Neural progenitor cell (in vitro differentiated cells): Measurements from ENCODE around the gene SUMF1. TPM values are rescaled to one million over a fixed set of nuclear protein-coding genes. Genes with fewer than 3 reads are reported as not detected.

Source experiments
- DNase-seq: peaks from one replicate; pipeline ENCODE4 v3.0.0-alpha.2; 2016; ENCODE audit warnings: low spot score
- H2AFZ ChIP-seq: fragments of 200-600 bp; sonication (generic); replicated peaks from 2 replicates; pipeline ENCODE4 v1.6.1; 2016; ENCODE audit warnings: antibody characterized with exemption
- H3F3A ChIP-seq: fragments of 200-600 bp; sonication (generic); 2 replicates; pipeline ENCODE4 v1.6.1; 2016; ENCODE audit warnings: antibody characterized with exemption, low read depth
- H3K27ac ChIP-seq: fragments of 200-600 bp; sonication (generic); 2 replicates; pipeline ENCODE4 v1.5.1; 2016; ENCODE audit warnings: mild to moderate bottlenecking
- H3K27me3 ChIP-seq: fragments of 200-600 bp; sonication (generic); 2 replicates; pipeline ENCODE4 v1.6.1; 2016; ENCODE audit warnings: mild to moderate bottlenecking, moderate library complexity
- H3K36me3 ChIP-seq: fragments of 200-600 bp; sonication (generic); 2 replicates; pipeline ENCODE4 v1.5.1; 2016
- H3K4me1 ChIP-seq: fragments of 200-600 bp; sonication (generic); 2 replicates; pipeline ENCODE4 v1.6.1; 2016; ENCODE audit warnings: mixed run types
- H3K4me2 ChIP-seq: fragments of 200-600 bp; sonication (generic); 2 replicates; pipeline ENCODE4 v1.6.1; 2016
- H3K4me3 ChIP-seq: fragments of 200-600 bp; sonication (generic); 2 replicates; pipeline ENCODE4 v1.5.1; 2016
- H3K79me2 ChIP-seq: fragments of 200-600 bp; sonication (generic); 2 replicates; pipeline ENCODE4 v1.6.1; 2016; ENCODE audit warnings: low read depth
- H3K9ac ChIP-seq: fragments of 200-600 bp; sonication (generic); 2 replicates; pipeline ENCODE4 v1.6.1; 2016
- H3K9me3 ChIP-seq: fragments of 200-600 bp; sonication (generic); 2 replicates; pipeline ENCODE4 v1.5.1; 2016; ENCODE audit warnings: low read depth
- H4K20me1 ChIP-seq: fragments of 200-600 bp; sonication (generic); 2 replicates; pipeline ENCODE4 v1.6.1; 2016; ENCODE audit warnings: low read depth
- H3K27ac Mint-ChIP-seq: 3 replicates; pipeline ENCODE4 v1.8.0; 2021; ENCODE audit warnings: mixed read lengths
- H3K27me3 Mint-ChIP-seq: 2 replicates; pipeline ENCODE4 v1.8.0; 2022; ENCODE audit warnings: low read depth, mild to moderate bottlenecking, inconsistent platforms, moderate library complexity, mixed read lengths; ENCODE audit not compliant: insufficient read depth
- H3K36me3 Mint-ChIP-seq: 3 replicates; pipeline ENCODE4 v1.8.0; 2021; ENCODE audit warnings: mixed read lengths
- H3K4me1 Mint-ChIP-seq: 3 replicates; pipeline ENCODE4 v1.8.0; 2021; ENCODE audit warnings: mixed read lengths
- H3K4me3 Mint-ChIP-seq: 3 replicates; pipeline ENCODE4 v1.8.0; 2021; ENCODE audit warnings: mild to moderate bottlenecking, moderate library complexity, mixed read lengths
- H3K9me3 Mint-ChIP-seq: 3 replicates; pipeline ENCODE4 v1.8.0; 2020; ENCODE audit warnings: mixed read lengths
- EZH2 ChIP-seq: fragments of 200-600 bp; sonication (generic); IDR thresholded peaks from 2 replicates; pipeline ENCODE4 v1.6.1; 2017; ENCODE audit warnings: antibody characterized with exemption, mild to moderate bottlenecking, moderate library complexity
- EZH2phosphoT487 ChIP-seq: fragments of 200-600 bp; sonication (generic); IDR thresholded peaks from 2 replicates; pipeline ENCODE4 v1.6.1; 2017; ENCODE audit warnings: antibody characterized with exemption
- total RNA-seq: library from RNA; depleted of rRNA; stranded (reverse); fragments of >200 nt; gene quantifications from 2 replicates; pipeline ENCODE4 v1.2.3, GENCODE V29; 2015; ENCODE audit warnings: low replicate concordance
- TF ChIP-seq, protein P1 (sequence below): fragments of 200-600 bp; sonication (generic); IDR thresholded peaks from 2 replicates; pipeline ENCODE4 v1.5.1; 2017; ENCODE audit warnings: antibody characterized with exemption, mild to moderate bottlenecking

Gene SUMF1
- total RNA-seq: 10.6 and 15.8 TPM in 2 replicates

DNA sequence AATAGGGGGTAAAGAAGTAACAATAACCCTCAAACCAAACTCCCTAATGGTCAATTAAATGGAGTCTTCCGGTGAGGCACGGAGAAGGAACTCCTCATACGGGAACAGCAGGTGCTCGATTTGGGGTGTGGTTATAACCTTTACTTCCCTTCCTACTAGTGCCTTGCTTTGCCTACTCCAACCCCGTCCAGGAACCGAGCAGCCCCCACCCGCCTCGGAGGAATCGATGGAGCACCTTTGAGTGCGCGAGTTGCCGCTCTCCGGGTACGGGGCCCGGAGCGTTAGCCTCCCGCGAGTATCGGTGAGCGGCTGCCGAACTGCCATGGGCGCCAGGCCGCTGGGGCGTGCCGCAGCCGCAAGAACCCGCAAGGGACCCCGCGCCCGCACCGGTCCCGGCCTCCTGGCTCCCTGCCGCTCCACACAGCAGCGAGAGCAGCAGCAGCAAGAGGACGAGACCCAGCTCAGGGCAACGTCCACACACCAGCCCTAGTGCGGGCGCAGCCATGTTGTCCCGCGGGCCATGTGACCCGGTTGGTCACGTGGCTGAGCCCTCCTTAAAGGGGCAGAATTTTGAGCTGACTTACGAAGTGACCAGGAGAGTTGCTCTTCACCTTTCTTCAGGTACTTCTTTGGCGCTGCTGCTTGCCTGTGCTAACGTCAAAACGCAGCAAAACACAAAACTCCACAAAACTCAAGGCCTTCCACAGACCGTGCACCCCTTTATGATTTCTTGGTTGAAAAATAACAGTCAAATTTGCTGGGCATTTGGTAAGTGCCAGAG lies at the start of gene SUMF1:
SUMF1 (minus strand) TSS at position 529 of the 781 bp plus-strand sequence; CDS start at position 505, 24 bp downstream.
- Histone ChIP-seq H3K9me3 (no peaks in the 10 kb centered on the region), H3F3A (no peaks in the 10 kb centered on the region), H4K20me1 (no peaks in the 10 kb centered on the region), H3K9ac (peak within 1 kb of the TSS; percentile 91), H3K4me1 (no peaks in the 10 kb centered on the region), H2AFZ (peak within 1 kb of the TSS; percentile 97), H3K27me3 (no peaks in the 10 kb centered on the region), H3K27ac (peak within 1 kb of the TSS; percentile 71), H3K4me3 (peak within 1 kb of the TSS; percentile 70), H3K36me3 (no peaks in the 10 kb centered on the region), H3K4me2 (peak within 1 kb of the TSS; percentile 88), H3K79me2 (peaks cover 10% of the 10 kb centered on the region)
- Mint-ChIP-seq H3K36me3 (no peaks in the 10 kb centered on the region), H3K9me3 (no peaks in the 10 kb centered on the region), H3K27ac (peak within 1 kb of the TSS; percentile 93), H3K4me3 (peak within 1 kb of the TSS; percentile 94), H3K27me3 (peaks cover 2% of the 10 kb centered on the region), H3K4me1 (peaks cover 9% of the 10 kb centered on the region)
- DNase-seq: peak; percentile 88
- TF ChIP-seq, protein P1, sequence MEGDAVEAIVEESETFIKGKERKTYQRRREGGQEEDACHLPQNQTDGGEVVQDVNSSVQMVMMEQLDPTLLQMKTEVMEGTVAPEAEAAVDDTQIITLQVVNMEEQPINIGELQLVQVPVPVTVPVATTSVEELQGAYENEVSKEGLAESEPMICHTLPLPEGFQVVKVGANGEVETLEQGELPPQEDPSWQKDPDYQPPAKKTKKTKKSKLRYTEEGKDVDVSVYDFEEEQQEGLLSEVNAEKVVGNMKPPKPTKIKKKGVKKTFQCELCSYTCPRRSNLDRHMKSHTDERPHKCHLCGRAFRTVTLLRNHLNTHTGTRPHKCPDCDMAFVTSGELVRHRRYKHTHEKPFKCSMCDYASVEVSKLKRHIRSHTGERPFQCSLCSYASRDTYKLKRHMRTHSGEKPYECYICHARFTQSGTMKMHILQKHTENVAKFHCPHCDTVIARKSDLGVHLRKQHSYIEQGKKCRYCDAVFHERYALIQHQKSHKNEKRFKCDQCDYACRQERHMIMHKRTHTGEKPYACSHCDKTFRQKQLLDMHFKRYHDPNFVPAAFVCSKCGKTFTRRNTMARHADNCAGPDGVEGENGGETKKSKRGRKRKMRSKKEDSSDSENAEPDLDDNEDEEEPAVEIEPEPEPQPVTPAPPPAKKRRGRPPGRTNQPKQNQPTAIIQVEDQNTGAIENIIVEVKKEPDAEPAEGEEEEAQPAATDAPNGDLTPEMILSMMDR: no peak
- TF ChIP-seq EZH2: no peak
- TF ChIP-seq EZH2phosphoT487: no peak

DNA sequence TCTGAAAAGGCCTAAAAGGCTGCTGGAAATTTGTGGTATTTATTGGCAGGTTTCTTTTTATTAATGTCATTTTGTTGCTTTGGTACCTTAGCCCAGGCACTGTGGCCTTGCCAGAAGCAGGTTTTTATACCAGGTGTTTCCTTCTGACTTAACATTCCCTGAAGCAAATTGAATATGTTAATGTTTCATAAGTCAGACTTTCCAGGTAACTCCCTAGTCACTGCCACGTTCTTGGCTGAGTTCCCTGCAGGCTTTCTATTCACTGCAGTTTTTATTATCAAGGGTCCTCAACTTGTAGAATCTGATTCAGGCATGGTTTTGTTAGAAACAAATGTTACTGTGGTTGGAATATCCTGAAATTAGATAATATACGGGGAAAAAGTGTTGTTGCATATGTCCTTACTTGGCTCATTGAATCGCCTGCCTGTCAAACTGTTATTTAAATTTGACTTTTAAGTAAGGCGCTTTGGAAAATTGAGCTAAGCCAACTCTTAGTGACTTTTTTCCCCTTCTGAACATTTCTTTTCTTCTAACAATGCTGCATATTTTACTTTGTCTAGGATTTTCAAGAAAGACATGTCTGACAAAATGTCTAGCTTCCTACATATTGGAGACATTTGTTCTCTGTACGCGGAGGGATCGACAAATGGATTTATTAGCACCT lies 49.0 kb upstream of the SUMF1 start:
- H3K4me1 ChIP-seq: peaks cover 13% of the 10 kb centered on the region
- Mint-ChIP-seq H3K36me3 (no peaks in the 10 kb centered on the region), H3K4me1 (peaks cover 22% of the 10 kb centered on the region), H3K9me3 (no peaks in the 10 kb centered on the region), H3K27me3 (peaks cover 3% of the 10 kb centered on the region), H3K27ac (no peak overlapping the region), H3K4me3 (no peak overlapping the region)
- no peaks in the 10 kb centered on the region for H3K79me2 ChIP-seq
- H4K20me1 ChIP-seq: no peaks in the 10 kb centered on the region
- no peak overlapping the region for H3K27ac ChIP-seq
- no peak overlapping the region for H3K4me2 ChIP-seq
- DNase-seq: no peak
- TF ChIP-seq, protein P1: no peak
- TF ChIP-seq EZH2phosphoT487 (no peak), EZH2 (no peak)
- no peaks in the 10 kb centered on the region for H3K9me3 ChIP-seq
- H2AFZ ChIP-seq: no peak overlapping the region
- no peak overlapping the region for H3K4me3 ChIP-seq
- no peaks in the 10 kb centered on the region for H3K36me3 ChIP-seq
- no peaks in the 10 kb centered on the region for H3F3A ChIP-seq
- H3K9ac ChIP-seq: no peak overlapping the region
- no peaks in the 10 kb centered on the region for H3K27me3 ChIP-seq

DNA sequence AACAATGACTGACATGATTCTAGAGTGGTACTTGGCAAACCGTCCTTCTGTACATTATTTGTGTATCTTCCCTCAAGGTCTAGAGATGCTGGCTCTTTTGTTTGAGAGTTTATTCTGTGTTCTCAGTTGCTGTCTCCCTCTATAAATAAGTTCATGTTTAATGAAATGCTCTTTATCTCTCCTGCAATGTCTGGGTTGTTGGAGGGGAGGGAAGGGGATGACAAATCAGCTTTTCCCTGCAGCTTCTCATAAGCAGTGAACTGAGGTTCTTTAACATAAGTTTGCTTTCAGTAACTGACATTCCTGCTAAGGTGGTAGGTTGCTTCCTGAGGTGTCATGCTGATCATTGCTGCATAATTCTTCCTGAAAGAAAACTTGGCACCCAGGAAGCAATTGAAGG lies 47.8 kb upstream of the SUMF1 start:
- Mint-ChIP-seq H3K36me3 (no peaks in the 10 kb centered on the region), H3K4me3 (no peak overlapping the region), H3K27me3 (peaks cover 3% of the 10 kb centered on the region), H3K27ac (no peak overlapping the region), H3K4me1 (peaks cover 22% of the 10 kb centered on the region), H3K9me3 (no peaks in the 10 kb centered on the region)
- no peaks in the 10 kb centered on the region for H3F3A ChIP-seq
- peaks cover 13% of the 10 kb centered on the region for H3K4me1 ChIP-seq
- no peaks in the 10 kb centered on the region for H4K20me1 ChIP-seq
- H3K4me3 ChIP-seq: no peak overlapping the region
- TF ChIP-seq, protein P1: no peak
- TF ChIP-seq EZH2 (no peak), EZH2phosphoT487 (no peak)
- H3K4me2 ChIP-seq: no peak overlapping the region
- no peak for DNase-seq
- no peaks in the 10 kb centered on the region for H3K27me3 ChIP-seq
- H3K9me3 ChIP-seq: no peaks in the 10 kb centered on the region
- no peak overlapping the region for H3K27ac ChIP-seq
- H3K36me3 ChIP-seq: no peaks in the 10 kb centered on the region
- H3K9ac ChIP-seq: no peak overlapping the region
- H2AFZ ChIP-seq: no peak overlapping the region
- H3K79me2 ChIP-seq: no peaks in the 10 kb centered on the region
